GM08714 (cell line): ENCODE results near the gene NCAM2.

Source experiments
- H3K4me3 ChIP-seq: fragments of 200-500 bp; sonication (Bioruptor generic); 2 replicates; pipeline ENCODE4 v1.5.1; 2014; ENCODE audit warnings: mild to moderate bottlenecking, low read length, inconsistent platforms
- ZNF274 ChIP-seq: IDR thresholded peaks from 2 replicates; pipeline ENCODE4 v1.6.1; 2012; ENCODE audit warnings: mild to moderate bottlenecking, low read depth, low read length

NCAM2 gene

GRCh38 chr21:21458124-21458631, 460.0 kb downstream of the NCAM2 start:
- TF ChIP-seq ZNF274, result no peak
- no peak overlapping the region for H3K4me3 ChIP-seq

GRCh38 chr21:21460979-21461378, 462.8 kb downstream of the NCAM2 start:
- no peak for TF ChIP-seq ZNF274
- H3K4me3 ChIP-seq, result no peak overlapping the region

GRCh38 chr21:21463456-21463855, 465.2 kb downstream of the NCAM2 start:
- H3K4me3 ChIP-seq, result no peak overlapping the region
- no peak for TF ChIP-seq ZNF274

- H3K4me3 ChIP-seq, result no peak overlapping the region
- TF ChIP-seq ZNF274, result no peak
These were observed 466.5 kb downstream of the NCAM2 start for GRCh38 chr21:21464684-21465083.

- no peak for TF ChIP-seq ZNF274
- H3K4me3 ChIP-seq, result no peak overlapping the region
These were observed 468.5 kb downstream of the NCAM2 start for GRCh38 chr21:21466752-21467151.

GRCh38 chr21:21468003-21468402, 469.8 kb downstream of the NCAM2 start:
- no peak overlapping the region for H3K4me3 ChIP-seq
- TF ChIP-seq ZNF274, result no peak

GRCh38 chr21:21481239-21481638, 483.0 kb downstream of the NCAM2 start:
- TF ChIP-seq ZNF274, result no peak
- H3K4me3 ChIP-seq, result no peak overlapping the region

GRCh38 chr21:21508859-21509258, 510.6 kb downstream of the NCAM2 start:
- no peak for TF ChIP-seq ZNF274
- H3K4me3 ChIP-seq, result no peak overlapping the region

GRCh38 chr21:21530680-21531079, 532.5 kb downstream of the NCAM2 start:
- no peak for TF ChIP-seq ZNF274
- H3K4me3 ChIP-seq, result no peak overlapping the region

GRCh38 chr21:21547368-21547953, 549.3 kb downstream of the NCAM2 start:
- no peak overlapping the region for H3K4me3 ChIP-seq
- TF ChIP-seq ZNF274, result no peak

- no peak for TF ChIP-seq ZNF274
These were observed 561.3 kb downstream of the NCAM2 start for GRCh38 chr21:21559285-21560045.

More at GRCh38 chr21:21559285-21560045, 561.3 kb downstream of the NCAM2 start:
- H3K4me3 ChIP-seq, result no peak overlapping the region
